T-cell (primary cell): ENCODE measurements around the gene PTN. TPM values are rescaled to one million over a fixed set of nuclear protein-coding genes. Genes with fewer than 3 reads are reported as not detected.
"Not testable (repeated sequence)": the region's sequence is repeated elsewhere in the genome, so short reads cannot be mapped to it uniquely, and the experiment has no call there.

Experiments
- ATAC-seq, 4 experiments: fragments of 200-7000 bp in 3 of 4; fragments of 150-1000 bp in 1 of 4; cut with Tn5 transposase; replicated peaks in 1 of 4; 1 replicate in 3 of 4; 2 replicates in 1 of 4; pipeline ENCODE4 v1.10.0; 2021; ENCODE audit warnings: moderate library complexity in 3 of 4, mild to moderate bottlenecking in 2 of 4, moderate number of reproducible peaks in 1 of 4
- CTCF ChIA-PET, 2 donors: fragments of 300-600 bp; sonication (Branson Sonifier 250); formaldehyde crosslinking; loops; one replicate each; lab custom pipeline; 2022; ENCODE audit warnings: antibody characterized with exemption in 2 of 2; lab: Charles Lee
- POLR2A ChIA-PET, 2 donors: fragments of 300-600 bp; sonication (Branson Sonifier 250); formaldehyde crosslinking; loops; one replicate each; lab custom pipeline; 2022; ENCODE audit warnings: antibody characterized with exemption in 2 of 2; lab: Charles Lee
- DNase-seq, 35 experiments: peaks; one replicate each; pipeline versions ENCODE4 v3.0.0 to v3.0.0-alpha.2; 2013 to 2023
- H3K27ac ChIP-seq: one replicate; pipeline ENCODE4 v1.5.1; 2013; ENCODE audit warnings: low read length
- H3K27me3 ChIP-seq, 2 experiments: replicated peaks in 1 of 2; 1 replicate in 1 of 2; 2 replicates in 1 of 2; pipeline versions ENCODE4 v1.6.1 to v1.7.0; 2013; ENCODE audit warnings: low read length in 1 of 2, mixed read lengths in 1 of 2; ENCODE audit not compliant: control insufficient read depth in 2 of 2, insufficient read depth in 2 of 2; ENCODE audit errors: extremely low read depth in 1 of 2
- H3K36me3 ChIP-seq, 2 donors: 1 replicate in 1 of 2; 2 replicates in 1 of 2; pipeline versions ENCODE4 v1.6.1 to v1.7.0; 2013; ENCODE audit warnings: low read length in 1 of 2; ENCODE audit not compliant: control insufficient read depth in 2 of 2, insufficient read depth in 1 of 2; ENCODE audit errors: extremely low read depth in 1 of 2
- H3K4me1 ChIP-seq, 2 experiments: 1 replicate in 1 of 2; 2 replicates in 1 of 2; pipeline versions ENCODE4 v1.6.1 to v1.7.0; 2013; ENCODE audit warnings: low read length in 2 of 2, mixed read lengths in 1 of 2; ENCODE audit not compliant: insufficient read depth in 2 of 2, control insufficient read depth in 1 of 2; ENCODE audit errors: extremely low read depth in 1 of 2
- H3K4me3 ChIP-seq, 2 donors: 1 replicate in 1 of 2; 2 replicates in 1 of 2; pipeline versions ENCODE4 v1.5.1 to v1.7.0; 2013; ENCODE audit warnings: mild to moderate bottlenecking in 2 of 2, low read length in 1 of 2, moderate library complexity in 1 of 2; ENCODE audit not compliant: control insufficient read depth in 1 of 2; ENCODE audit errors: extremely low read depth in 1 of 2
- H3K9me3 ChIP-seq: 2 replicates; pipeline ENCODE4 v1.7.0; 2013
- H3K27ac Mint-ChIP-seq, 2 donors: one replicate each; pipeline ENCODE4 v1.8.0; 2020 to 2021; ENCODE audit warnings: mild to moderate bottlenecking in 2 of 2, mixed read lengths in 2 of 2
- H3K27me3 Mint-ChIP-seq, 2 donors: one replicate each; pipeline ENCODE4 v1.8.0; 2021 to 2022; ENCODE audit warnings: mixed read lengths in 2 of 2
- H3K36me3 Mint-ChIP-seq: one replicate; pipeline ENCODE4 v1.8.0; 2021; ENCODE audit warnings: mixed read lengths
- H3K4me1 Mint-ChIP-seq, 3 donors: one replicate each; pipeline ENCODE4 v1.8.0; 2020 to 2022; ENCODE audit warnings: mixed read lengths in 3 of 3, mild to moderate bottlenecking in 1 of 3
- H3K4me3 Mint-ChIP-seq, 3 donors: one replicate each; pipeline ENCODE4 v1.8.0; 2020 to 2022; ENCODE audit warnings: mild to moderate bottlenecking in 3 of 3, mixed read lengths in 3 of 3, moderate library complexity in 3 of 3
- H3K9me3 Mint-ChIP-seq, 3 donors: one replicate each; pipeline ENCODE4 v1.8.0; 2020 to 2022; ENCODE audit warnings: mixed read lengths in 3 of 3
- WGBS: methylation state at CpG from one replicate; pipeline ENCODE4 v1.1.5; 2013; ENCODE audit warnings: missing lambda C conversion rate; ENCODE audit not compliant: insufficient coverage; 5-methylcytosine and 5-hydroxymethylcytosine counted together
- total RNA-seq, 35 experiments: library from RNA in 6 of 35; stranded (reverse) in 6 of 35; fragments of 120-200 nt in 1 of 35; gene quantifications; one replicate each; pipeline versions ENCODE4 v1.2.1 to v1.2.4 and lab custom pipeline; 2013 to 2026

PTN gene
- total RNA-seq, 5 donors from 2014 or later (not counting 1 experiment from before 2014, with no cell fraction given), result 0.16 TPM; not detected in 4

- H3K36me3 Mint-ChIP-seq, H3K27me3 ChIP-seq, H3K27me3 Mint-ChIP-seq, H3K4me3 Mint-ChIP-seq, ATAC-seq, H3K4me3 ChIP-seq, H3K36me3 ChIP-seq, H3K4me1 ChIP-seq, H3K27ac Mint-ChIP-seq, H3K9me3 ChIP-seq, H3K27ac ChIP-seq, H3K4me1 Mint-ChIP-seq, DNase-seq, CTCF ChIA-PET: not testable (repeated sequence)
- 96% methylated on average over 5 of the region's 7 CpGs for WGBS
- peaks cover 7 to 12% (median 7%) of the 10 kb centered on the region in 3 donors for H3K9me3 Mint-ChIP-seq
- POLR2A ChIA-PET, result interaction anchor here in 1 of 2 donors (0.7 kb wide), 1 partner anchor 22 kb away, joined by 4 read pairs; no protein-coding TSS in a partner anchor
Measured at GRCh38 chr7:137265480-137265879, 78.1 kb downstream of the PTN start.

GRCh38 chr7:137262599-137262998 lies 80.9 kb downstream of the PTN start:
- H3K4me3 Mint-ChIP-seq, result no peak overlapping the region
- H3K27me3 Mint-ChIP-seq, result no peaks in the 10 kb centered on the region
- Histone ChIP-seq H3K27me3 (no peaks in the 10 kb centered on the region), H3K4me1 (no peaks in the 10 kb centered on the region), H3K4me3 (no peak overlapping the region), H3K27ac (no peak overlapping the region), H3K36me3 (no peaks in the 10 kb centered on the region), H3K9me3 (no peaks in the 10 kb centered on the region)
- ChIA-PET POLR2A (no interaction called here), CTCF (no interaction called here)
- no peaks in the 10 kb centered on the region for H3K4me1 Mint-ChIP-seq
- H3K36me3 Mint-ChIP-seq, result no peaks in the 10 kb centered on the region
- 83% methylated on average over 4 of the region's 7 CpGs for WGBS
- H3K9me3 Mint-ChIP-seq, result peaks cover 3 to 7% (median 7%) of the 10 kb centered on the region in 3 donors
- DNase-seq, result no peak
- H3K27ac Mint-ChIP-seq, result no peak overlapping the region
- no peak for ATAC-seq

- Histone ChIP-seq H3K36me3 (no peaks in the 10 kb centered on the region), H3K9me3 (no peaks in the 10 kb centered on the region), H3K4me1 (no peaks in the 10 kb centered on the region), H3K27ac (no peak overlapping the region), H3K4me3 (no peak overlapping the region), H3K27me3 (no peaks in the 10 kb centered on the region)
- Mint-ChIP-seq H3K9me3 (peaks cover 2 to 13% (median 8%) of the 10 kb centered on the region in 3 donors), H3K36me3 (no peaks in the 10 kb centered on the region), H3K4me3 (no peak overlapping the region), H3K27me3 (no peaks in the 10 kb centered on the region), H3K4me1 (no peaks in the 10 kb centered on the region), H3K27ac (no peak overlapping the region)
- POLR2A ChIA-PET, result no interaction called here
- ATAC-seq, result no peak
- CTCF ChIA-PET, result no interaction called here
- WGBS, result no CpG with 5 or more reads among the region's 2 CpGs
- no peak for DNase-seq
Measured at GRCh38 chr7:137258552-137258951, 85.0 kb downstream of the PTN start.

- H3K9me3 Mint-ChIP-seq, result peaks cover 5 to 10% (median 9%) of the 10 kb centered on the region in 3 donors
- no CpG with 5 or more reads among the region's 2 CpGs for WGBS
- no peaks in the 10 kb centered on the region for H3K4me1 Mint-ChIP-seq
- no peak overlapping the region for H3K4me3 Mint-ChIP-seq
- Histone ChIP-seq H3K4me3 (no peak overlapping the region), H3K36me3 (no peaks in the 10 kb centered on the region), H3K4me1 (no peaks in the 10 kb centered on the region), H3K9me3 (no peaks in the 10 kb centered on the region), H3K27ac (no peak overlapping the region), H3K27me3 (no peaks in the 10 kb centered on the region)
- ChIA-PET CTCF (no interaction called here), POLR2A (no interaction called here)
- H3K36me3 Mint-ChIP-seq, result no peaks in the 10 kb centered on the region
- DNase-seq (no peak), ATAC-seq (no peak)
- no peak overlapping the region for H3K27ac Mint-ChIP-seq
- H3K27me3 Mint-ChIP-seq, result no peaks in the 10 kb centered on the region
Measured at GRCh38 chr7:137254766-137255165, 88.8 kb downstream of the PTN start.

- no peak overlapping the region for H3K4me3 ChIP-seq
- Mint-ChIP-seq H3K27me3 (no peaks in the 10 kb centered on the region), H3K36me3 (no peaks in the 10 kb centered on the region), H3K9me3 (peaks cover 1 to 8% (median 6%) of the 10 kb centered on the region in 3 donors), H3K27ac (no peak overlapping the region), H3K4me3 (no peak overlapping the region), H3K4me1 (no peaks in the 10 kb centered on the region)
- H3K27me3 ChIP-seq, result no peaks in the 10 kb centered on the region
- H3K9me3 ChIP-seq, result no peaks in the 10 kb centered on the region
- ChIA-PET POLR2A (interaction anchor here in 1 of 2 donors (0.6 to 0.7 kb wide), 2 partner anchors 9 to 35 kb away, joined by 3 to 5 read pairs; no protein-coding TSS in a partner anchor), CTCF (no interaction called here)
- no peak for DNase-seq
- 88% methylated on average over 1 of the region's 2 CpGs for WGBS
- no peaks in the 10 kb centered on the region for H3K4me1 ChIP-seq
- H3K27ac ChIP-seq, result no peak overlapping the region
- no peak for ATAC-seq
- no peaks in the 10 kb centered on the region for H3K36me3 ChIP-seq
Measured at GRCh38 chr7:137245890-137246289, 97.6 kb downstream of the PTN start.

- Histone ChIP-seq H3K27me3 (no peaks in the 10 kb centered on the region), H3K4me3 (no peak overlapping the region), H3K36me3 (no peaks in the 10 kb centered on the region), H3K4me1 (no peaks in the 10 kb centered on the region), H3K9me3 (no peaks in the 10 kb centered on the region), H3K27ac (no peak overlapping the region)
- Mint-ChIP-seq H3K4me1 (no peaks in the 10 kb centered on the region), H3K4me3 (no peak overlapping the region), H3K27me3 (no peaks in the 10 kb centered on the region), H3K9me3 (peaks cover 4 to 11% (median 7%) of the 10 kb centered on the region in 3 donors), H3K36me3 (no peaks in the 10 kb centered on the region), H3K27ac (no peak overlapping the region)
- ATAC-seq (no peak), DNase-seq (no peak)
- POLR2A ChIA-PET, result interaction anchor here in 1 of 2 donors (0.7 kb wide), 1 partner anchor 9 kb away, joined by 3 read pairs; no protein-coding TSS in a partner anchor
- 100% methylated on average over 1 of the region's 4 CpGs for WGBS
- CTCF ChIA-PET, result no interaction called here
Measured at GRCh38 chr7:137245186-137245585, 98.3 kb downstream of the PTN start.
